GM18499 (cell line): ENCODE data around the gene ITPR2.
"Not testable (repeated sequence)": the region's sequence is repeated elsewhere in the genome, so short reads cannot be mapped to it uniquely, and the experiment has no call there.

Experiments used
- ATAC-seq: cut with Tn5 transposase; IDR thresholded peaks from one replicate; pipeline ENCODE4 v1.9.1; 2021; ENCODE audit warnings: moderate number of reproducible peaks; ENCODE audit not compliant: insufficient read depth, unreplicated experiment

ITPR2 gene

GRCh38 chr12:26832822-26833742 is at the start of gene ITPR2:
Gene ITPR2, minus strand, starts transcription at chr12:26833194. Its CDS starts 413 bp downstream, at chr12:26832781.
- ATAC-seq, result peak; percentile 47

- ATAC-seq, result no peak
Observed at GRCh38 chr12:26880625-26881024, 47.6 kb upstream of the ITPR2 start.

GRCh38 chr12:26878661-26879119 is 45.7 kb upstream of the ITPR2 start:
- ATAC-seq, result no peak

- ATAC-seq, result peak; percentile 64
Observed at GRCh38 chr12:26874501-26875296, 41.7 kb upstream of the ITPR2 start.

- ATAC-seq, result no peak
Observed at GRCh38 chr12:26872625-26873024, 39.6 kb upstream of the ITPR2 start.

GRCh38 chr12:26871985-26872384 is 39.0 kb upstream of the ITPR2 start:
- ATAC-seq, result no peak

GRCh38 chr12:26870491-26871419 is 37.8 kb upstream of the ITPR2 start:
- ATAC-seq, result no peak

- no peak for ATAC-seq
Observed at GRCh38 chr12:26869908-26870459, 37.0 kb upstream of the ITPR2 start.

GRCh38 chr12:26869104-26869494 is 36.1 kb upstream of the ITPR2 start:
- ATAC-seq, result no peak

- ATAC-seq, result no peak
Observed at GRCh38 chr12:26868447-26869103, 35.6 kb upstream of the ITPR2 start.

- peak; percentile 74 for ATAC-seq
Observed at GRCh38 chr12:26867080-26867479, 34.1 kb upstream of the ITPR2 start.

GRCh38 chr12:26863515-26863914 is 30.5 kb upstream of the ITPR2 start:
- no peak for ATAC-seq

GRCh38 chr12:26862787-26863186 is 29.8 kb upstream of the ITPR2 start:
- not testable (repeated sequence) for ATAC-seq

- ATAC-seq, result no peak
Observed at GRCh38 chr12:26861690-26862089, 28.7 kb upstream of the ITPR2 start.

- ATAC-seq, result no peak
Observed at GRCh38 chr12:26857465-26858176, 24.6 kb upstream of the ITPR2 start.

- no peak for ATAC-seq
Observed at GRCh38 chr12:26855337-26855736, 22.3 kb upstream of the ITPR2 start.

- ATAC-seq, result no peak
Observed at GRCh38 chr12:26854031-26854390, 21.0 kb upstream of the ITPR2 start.

- no peak for ATAC-seq
Observed at GRCh38 chr12:26853303-26854030, 20.5 kb upstream of the ITPR2 start.
